ENCODE data around the gene FARS2. TPM values are rescaled to one million over a fixed set of nuclear protein-coding genes. Genes with fewer than 3 reads are reported as not detected.

Gene FARS2
- polyA plus RNA-seq, 2 of the 4 experiments (the other 2 are of a cell fraction): 12.9 to 17.5 TPM

GRCh38 chr6:5333658-5334057, 72.3 kb downstream of the FARS2 start:
- 45% methylated on average over 3 of the region's 3 CpGs for WGBS (ENCODE audit: missing lambda C conversion rate)
- DNase-seq (ENCODE audit: low read depth in 1 of 2, low spot score in 1 of 2) (peak in 1 of 2 experiments; percentile 23), ATAC-seq (peak in 1 of 2 experiments; percentile 53; a peak in 2 of 6 replicates), FAIRE-seq (no peak)
- no peaks in the 10 kb centered on the region for H3K9me3 ChIP-seq
- H3K4me1 ChIP-seq: 0 out of 3 replicates have a peak, but pooled peaks cover 8% of the 10 kb centered on the region
- POLR2A ChIA-PET: no interaction called here
- TF ChIP-seq MAFK (IDR thresholded peaks at IDR 0.05; ENCODE audit: partially characterized antibody) (peak; percentile 10), FOSL2 (IDR thresholded peaks at IDR 0.05) (no peak), FOSL2 (CRISPR knock-in tag; IDR thresholded peaks at IDR 0.05) (peak; percentile 12; the same call in 1 of the 2 replicates), HDAC2 (IDR thresholded peaks at IDR 0.05) (no peak)
- no peak overlapping the region for H3K4me2 ChIP-seq
- no peak overlapping the region for H3K4me3 ChIP-seq
- CTCF ChIA-PET: no interaction called here
- no peak overlapping the region for H3K27ac ChIP-seq

- CTCF ChIA-PET: no interaction called here
Measured at GRCh38 chr6:5334341-5334740, 73.0 kb downstream of the FARS2 start.

GRCh38 chr6:5335020-5335419, 73.7 kb downstream of the FARS2 start:
- POLR2A ChIA-PET: no interaction called here

More at GRCh38 chr6:5334341-5334740, 73.0 kb downstream of the FARS2 start:
- FAIRE-seq (no peak), ATAC-seq (no peak), DNase-seq (ENCODE audit: low read depth in 1 of 2, low spot score in 1 of 2) (no peak)
- no peak overlapping the region for H3K4me3 ChIP-seq
- 95% methylated on average over 1 of the region's 1 CpG for WGBS (ENCODE audit: missing lambda C conversion rate)
- H3K27ac ChIP-seq: no peak overlapping the region
- H3K4me1 ChIP-seq: 0 out of 3 replicates have a peak, but pooled peaks cover 8% of the 10 kb centered on the region
- no peak overlapping the region for H3K4me2 ChIP-seq
- H3K9me3 ChIP-seq: no peaks in the 10 kb centered on the region
- no peak for TF ChIP-seq ATOH8 (CRISPR knock-in tag; IDR thresholded peaks at IDR 0.05; ENCODE audit: low read depth)
- POLR2A ChIA-PET: no interaction called here

More at GRCh38 chr6:5335020-5335419, 73.7 kb downstream of the FARS2 start:
- FAIRE-seq: no peak
- no peaks in the 10 kb centered on the region for H3K9me3 ChIP-seq
- 73% methylated on average over 3 of the region's 3 CpGs for WGBS (ENCODE audit: missing lambda C conversion rate)
- no peak overlapping the region for H3K27ac ChIP-seq
- H3K4me2 ChIP-seq: no peak overlapping the region
- no peak for DNase-seq (ENCODE audit: low read depth in 1 of 2, low spot score in 1 of 2)
- TF ChIP-seq EP300 (IDR thresholded peaks at IDR 0.05) (no peak), E2F6 (IDR thresholded peaks at IDR 0.05; ENCODE audit: borderline replicate concordance, low read depth) (no peak), CHD2 (IDR thresholded peaks at IDR 0.05; ENCODE audit: low read length, partially characterized antibody) (no peak), HOXB5 (CRISPR knock-in tag; IDR thresholded peaks at IDR 0.05) (no peak), BHLHE40 (IDR thresholded peaks at IDR 0.05; ENCODE audit: low read depth, low read length) (no peak), NFE2L2 (conservative IDR thresholded peaks at IDR 0.05; ENCODE audit: low read length) (no peak), MAZ (IDR thresholded peaks at IDR 0.05; ENCODE audit: borderline replicate concordance, low read depth, low read length) (no peak), REST (IDR thresholded peaks at IDR 0.05) (no peak), MAX (IDR thresholded peaks at IDR 0.05) (no peak), RFX5 (IDR thresholded peaks at IDR 0.05) (no peak), CHD4 (IDR thresholded peaks at IDR 0.05; ENCODE audit: borderline replicate concordance) (no peak), TP53 (CRISPR knock-in tag; IDR thresholded peaks at IDR 0.05) (no peak)
- 0 out of 3 replicates have a peak, but pooled peaks cover 8% of the 10 kb centered on the region for H3K4me1 ChIP-seq
- no peak overlapping the region for H3K4me3 ChIP-seq
- ATAC-seq: no peak
- CTCF ChIA-PET: no interaction called here

Measured in A549 (cell line).